Keratinocyte (primary cell): ENCODE measurements around the gene SLC17A9. TPM values are rescaled to one million over a fixed set of nuclear protein-coding genes. Genes with fewer than 3 reads are reported as not detected.

Experiments used
- DNase-seq: peaks from one replicate; pipeline ENCODE4 v3.0.0-alpha.2; 2011; ENCODE audit warnings: low read depth, missing footprints, low spot score
- FAIRE-seq: peaks from 2 replicates; lab custom pipeline; 2011; peaks lifted over from hg19 to GRCh38; lab: Jason Lieb, UNC
- H2AFZ ChIP-seq: 2 replicates; pipeline ENCODE4 v1.6.0; 2012; ENCODE audit warnings: low read length, control low read depth, inconsistent platforms; ENCODE audit not compliant: control insufficient read depth
- H3K27ac ChIP-seq: 2 replicates; pipeline ENCODE4 v1.5.1; 2011; ENCODE audit warnings: low read length; ENCODE audit not compliant: control insufficient read depth, insufficient read depth
- H3K27me3 ChIP-seq: 3 replicates; pipeline ENCODE4 v1.6.0; 2011; ENCODE audit warnings: low read length; ENCODE audit not compliant: control insufficient read depth, insufficient read depth; ENCODE audit errors: extremely low read depth
- H3K36me3 ChIP-seq, 2 experiments: 2 replicates in 1 of 2; 3 replicates in 1 of 2; pipeline ENCODE4 v1.5.1; 2011; ENCODE audit warnings: low read length in 2 of 2, mild to moderate bottlenecking in 1 of 2; ENCODE audit not compliant: control insufficient read depth in 2 of 2, insufficient read depth in 2 of 2; ENCODE audit errors: extremely low read depth in 1 of 2
- H3K4me1 ChIP-seq: 3 replicates; pipeline ENCODE4 v1.5.1; 2011; ENCODE audit warnings: low read length; ENCODE audit not compliant: control insufficient read depth, insufficient read depth; ENCODE audit errors: extremely low read depth
- H3K4me2 ChIP-seq: 3 replicates; pipeline ENCODE4 v1.6.0; 2011; ENCODE audit warnings: low read depth, low read length; ENCODE audit not compliant: control insufficient read depth, insufficient read depth; ENCODE audit errors: extremely low read depth
- H3K4me3 ChIP-seq, 3 experiments: fragments of 200-600 bp in 1 of 3; sonication (generic) in 1 of 3; 2 replicates in 2 of 3; 3 replicates in 1 of 3; pipeline ENCODE4 v1.5.1; 2011 to 2016; ENCODE audit warnings: low read length in 3 of 3, mild to moderate bottlenecking in 3 of 3, control low read depth in 2 of 3, inconsistent platforms in 1 of 3, low read depth in 1 of 3, mixed read lengths in 1 of 3, mixed run types in 1 of 3, moderate library complexity in 1 of 3; ENCODE audit not compliant: control insufficient read depth in 2 of 3, insufficient read depth in 2 of 3; ENCODE audit errors: extremely low read depth in 1 of 3
- H3K79me2 ChIP-seq: 2 replicates; pipeline ENCODE4 v1.6.0; 2012; ENCODE audit warnings: low read length; ENCODE audit not compliant: control insufficient read depth, insufficient read depth
- H3K9ac ChIP-seq: 3 replicates; pipeline ENCODE4 v1.6.0; 2011; ENCODE audit warnings: low read length; ENCODE audit not compliant: control insufficient read depth, insufficient read depth; ENCODE audit errors: extremely low read depth
- H3K9me1 ChIP-seq: 3 replicates; pipeline ENCODE4 v1.6.0; 2011; ENCODE audit warnings: low read length; ENCODE audit not compliant: control insufficient read depth, insufficient read depth; ENCODE audit errors: extremely low read depth
- H3K9me3 ChIP-seq: 2 replicates; pipeline ENCODE4 v1.5.1; 2012; ENCODE audit warnings: low read depth, low read length; ENCODE audit not compliant: control insufficient read depth
- H4K20me1 ChIP-seq: 3 replicates; pipeline ENCODE4 v1.6.0; 2011; ENCODE audit warnings: low read length; ENCODE audit not compliant: control insufficient read depth, insufficient read depth; ENCODE audit errors: extremely low read depth
- CTCF ChIP-seq, 3 experiments: IDR thresholded peaks in 1 of 3; conservative IDR thresholded peaks in 1 of 3; optimal IDR thresholded peaks in 1 of 3; 2 replicates in 2 of 3; 3 replicates in 1 of 3; pipeline versions ENCODE3 to v1.5.1; 2011; ENCODE audit warnings: low read length in 3 of 3, mild to moderate bottlenecking in 3 of 3, moderate library complexity in 2 of 3, control low read depth in 1 of 3, inconsistent platforms in 1 of 3; ENCODE audit not compliant: insufficient read depth in 2 of 3; ENCODE audit errors: extremely low read depth in 1 of 3
- EZH2 ChIP-seq: IDR thresholded peaks from one replicate; pipeline ENCODE4 v1.6.1; 2012; ENCODE audit warnings: inconsistent platforms, mild to moderate bottlenecking, low read length, moderate library complexity
- dilution Hi-C: fragments of 300-500 bp; cut with MboI; formaldehyde crosslinking; loops from one replicate; pipeline ENCODE4 v1.7.0; 2020; ENCODE audit warnings: low sequenced_read_pairs; ENCODE audit not compliant: extremely low pct_ligation_motif_present
- polyA plus RNA-seq, 5 experiments: library from polyadenylated mRNA; depleted of rRNA in 3 of 5; stranded (reverse) in 3 of 5; stranded (forward) in 1 of 5; unstranded in 1 of 5; fragments of >200 nt; gene quantifications; 1 replicate in 1 of 5; 2 replicates in 3 of 5; 3 replicates in 1 of 5; pipeline versions ENCODE4 v1.2.1 to v1.2.3, GENCODE V29; 2011 to 2012; ENCODE audit warnings: missing spikeins in 2 of 5, low read depth in 1 of 5, low replicate concordance in 1 of 5

SLC17A9 gene
- polyA plus RNA-seq, 1 donor (not counting 4 experiments of a cell fraction or from before 2014, with no cell fraction given), result not detected

GRCh38 chr20:62928246-62928939, 24.1 kb upstream of the SLC17A9 start:
- Histone ChIP-seq H3K9me1 (no peaks in the 10 kb centered on the region), H3K27ac (peak overlapping the region; percentile 62), H3K36me3 (peaks cover under 1 to 1% of the 10 kb centered on the region in 2 experiments), H4K20me1 (peaks cover 12% of the 10 kb centered on the region), H3K9ac (peak overlapping the region; percentile 58), H3K4me2 (peak overlapping the region; percentile 87), H3K27me3 (no peaks in the 10 kb centered on the region), H3K9me3 (no peaks in the 10 kb centered on the region), H3K4me3 (peak overlapping the region; percentile 39 to 65 (median 55)), H3K4me1 (peaks cover 29% of the 10 kb centered on the region), H2AFZ (no peak overlapping the region), H3K79me2 (peaks cover 91% of the 10 kb centered on the region)
- dilution Hi-C loops, result no loop called here
- TF ChIP-seq EZH2, result no peak
- TF ChIP-seq CTCF (optimal IDR thresholded peaks at IDR 0.05 in 1 of 3, IDR thresholded peaks at IDR 0.05 in 1 of 3, conservative IDR thresholded peaks at IDR 0.05 in 1 of 3; ENCODE audit: extremely low read depth in 1 of 3, insufficient read depth in 2 of 3, low read length in 3 of 3), result no peak
- no peak for FAIRE-seq
- DNase-seq, result no peak

- peak overlapping the region; percentile 39 to 65 (median 56) for H3K4me3 ChIP-seq
- TF ChIP-seq EZH2 (no peak), CTCF (optimal IDR thresholded peaks at IDR 0.05 in 1 of 3, IDR thresholded peaks at IDR 0.05 in 1 of 3, conservative IDR thresholded peaks at IDR 0.05 in 1 of 3; ENCODE audit: extremely low read depth in 1 of 3, insufficient read depth in 2 of 3, low read length in 3 of 3) (no peak)
These were observed 23.4 kb upstream of the SLC17A9 start for GRCh38 chr20:62929051-62929538.

More at GRCh38 chr20:62929051-62929538, 23.4 kb upstream of the SLC17A9 start:
- H3K4me2 ChIP-seq, result peak overlapping the region; percentile 87
- H3K9me1 ChIP-seq, result no peaks in the 10 kb centered on the region
- peaks cover 22% of the 10 kb centered on the region for H3K4me1 ChIP-seq
- H3K36me3 ChIP-seq, result peaks cover 5 to 8% of the 10 kb centered on the region in 2 experiments
- peak overlapping the region; percentile 62 for H3K27ac ChIP-seq
- no peaks in the 10 kb centered on the region for H3K27me3 ChIP-seq
- H2AFZ ChIP-seq, result no peak overlapping the region
- peaks cover 6% of the 10 kb centered on the region for H4K20me1 ChIP-seq
- FAIRE-seq, result no peak
- peak overlapping the region; percentile 58 for H3K9ac ChIP-seq
- DNase-seq, result no peak
- no peaks in the 10 kb centered on the region for H3K9me3 ChIP-seq
- dilution Hi-C loops, result no loop called here
- peaks cover 91% of the 10 kb centered on the region for H3K79me2 ChIP-seq
